HL-60/S4 treated with retinoic acid at 250 ng/mL for 4 days and 3 days (cell line): ENCODE results near the gene RANBP3.
"Not testable (repeated sequence)": the region's sequence is repeated elsewhere in the genome, so short reads cannot be mapped to it uniquely, and the experiment has no call there.

Experiments
- in situ Hi-C: fragments of 300-500 bp; cut with MboI; formaldehyde crosslinking; loops from 2 replicates; pipeline ENCODE4 v1.7.0; 2022; ENCODE audit warnings: low sequenced_read_pairs

The RANBP3 gene

GRCh38 chr19:5891938-5892771 is 85.8 kb downstream of the RANBP3 start:
- in situ Hi-C loops, result no loop called here

- in situ Hi-C loops, result no loop called here
Measured at GRCh38 chr19:5891572-5891937, 86.4 kb downstream of the RANBP3 start.

- in situ Hi-C loops, result no loop called here
Measured at GRCh38 chr19:5890099-5890498, 87.8 kb downstream of the RANBP3 start.

- in situ Hi-C loops, result no loop called here
Measured at GRCh38 chr19:5889288-5889971, 88.5 kb downstream of the RANBP3 start.

GRCh38 chr19:5884065-5884811 is 93.7 kb downstream of the RANBP3 start:
- in situ Hi-C loops, result not testable (repeated sequence)

GRCh38 chr19:5883157-5883873 is 94.6 kb downstream of the RANBP3 start:
- in situ Hi-C loops, result not testable (repeated sequence)

GRCh38 chr19:5882421-5882968 is 95.4 kb downstream of the RANBP3 start:
- in situ Hi-C loops, result no loop called here

- in situ Hi-C loops, result no loop called here
Measured at GRCh38 chr19:5881543-5882299, 96.2 kb downstream of the RANBP3 start.

- in situ Hi-C loops, result no loop called here
Measured at GRCh38 chr19:5880604-5881078, 97.3 kb downstream of the RANBP3 start.

GRCh38 chr19:5880196-5880595 is 97.7 kb downstream of the RANBP3 start:
- in situ Hi-C loops, result no loop called here

- in situ Hi-C loops, result no loop called here
Measured at GRCh38 chr19:5877882-5878281, 100.1 kb downstream of the RANBP3 start.

GRCh38 chr19:5877427-5877826 is 100.5 kb downstream of the RANBP3 start:
- in situ Hi-C loops, result no loop called here

GRCh38 chr19:5874496-5874895 is 103.4 kb downstream of the RANBP3 start:
- in situ Hi-C loops, result not testable (repeated sequence)

GRCh38 chr19:5873617-5874199 is 104.2 kb downstream of the RANBP3 start:
- in situ Hi-C loops, result no loop called here

GRCh38 chr19:5870986-5871394 is 107.0 kb downstream of the RANBP3 start:
- in situ Hi-C loops, result no loop called here

GRCh38 chr19:5867201-5868136 is 110.5 kb downstream of the RANBP3 start:
- in situ Hi-C loops, result no loop called here
